HG02870 (cell line): Measurements from ENCODE around the gene CYP4Z1.
"Not testable (repeated sequence)": the region's sequence is repeated elsewhere in the genome, so short reads cannot be mapped to it uniquely, and the experiment has no call there.

Source experiments
- ATAC-seq: cut with Tn5 transposase; IDR thresholded peaks from one replicate; pipeline ENCODE4 v1.9.1; 2021; ENCODE audit warnings: mild to moderate bottlenecking, moderate library complexity; ENCODE audit not compliant: unreplicated experiment

The CYP4Z1 gene, protein sequence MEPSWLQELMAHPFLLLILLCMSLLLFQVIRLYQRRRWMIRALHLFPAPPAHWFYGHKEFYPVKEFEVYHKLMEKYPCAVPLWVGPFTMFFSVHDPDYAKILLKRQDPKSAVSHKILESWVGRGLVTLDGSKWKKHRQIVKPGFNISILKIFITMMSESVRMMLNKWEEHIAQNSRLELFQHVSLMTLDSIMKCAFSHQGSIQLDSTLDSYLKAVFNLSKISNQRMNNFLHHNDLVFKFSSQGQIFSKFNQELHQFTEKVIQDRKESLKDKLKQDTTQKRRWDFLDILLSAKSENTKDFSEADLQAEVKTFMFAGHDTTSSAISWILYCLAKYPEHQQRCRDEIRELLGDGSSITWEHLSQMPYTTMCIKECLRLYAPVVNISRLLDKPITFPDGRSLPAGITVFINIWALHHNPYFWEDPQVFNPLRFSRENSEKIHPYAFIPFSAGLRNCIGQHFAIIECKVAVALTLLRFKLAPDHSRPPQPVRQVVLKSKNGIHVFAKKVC

DNA sequence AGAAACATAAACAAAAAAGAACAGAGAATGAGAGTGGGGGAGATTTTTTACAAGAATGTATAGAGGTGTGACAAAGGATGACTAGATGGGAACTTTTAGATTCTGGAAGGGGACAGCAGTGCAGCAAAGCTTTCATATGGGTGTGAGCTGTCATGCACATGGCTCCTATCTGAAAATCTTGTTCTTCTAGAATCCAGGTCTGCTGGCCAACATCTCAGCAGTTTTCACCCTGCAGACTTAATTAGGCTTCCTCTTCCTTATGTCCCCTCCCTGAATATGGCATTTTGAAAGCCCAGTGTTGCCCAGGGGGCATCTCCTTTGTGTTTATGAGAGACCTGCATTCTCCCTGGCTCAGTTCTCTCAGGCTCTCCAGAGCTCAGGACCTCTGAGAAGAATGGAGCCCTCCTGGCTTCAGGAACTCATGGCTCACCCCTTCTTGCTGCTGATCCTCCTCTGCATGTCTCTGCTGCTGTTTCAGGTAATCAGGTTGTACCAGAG, at the start of gene CYP4Z1:
Gene CYP4Z1 (plus strand): TSS at position 135 of the 498 bp plus-strand sequence. CDS start 260 bp downstream, at position 395.
- ATAC-seq = no peak

DNA sequence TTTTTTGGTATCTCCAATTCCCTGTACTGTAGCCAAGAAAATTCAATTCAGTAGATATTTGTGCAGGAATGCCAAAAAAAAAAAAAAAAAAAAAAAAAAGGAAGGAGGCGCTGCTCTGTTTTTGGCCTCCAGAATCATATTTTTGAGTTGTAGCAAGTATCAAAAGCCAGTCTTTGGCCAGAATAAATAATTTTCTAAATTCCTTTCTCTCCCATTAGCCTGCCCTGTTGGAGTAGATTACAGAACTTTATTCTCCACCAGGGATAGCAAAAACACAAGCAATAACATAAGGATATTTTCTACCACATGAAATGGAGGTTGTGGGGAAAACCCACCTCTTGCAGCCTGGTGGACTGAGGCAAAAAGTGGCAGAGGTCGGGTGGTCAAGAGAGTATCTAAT, 46.0 kb upstream of the CYP4Z1 start:
- no peak for ATAC-seq

DNA sequence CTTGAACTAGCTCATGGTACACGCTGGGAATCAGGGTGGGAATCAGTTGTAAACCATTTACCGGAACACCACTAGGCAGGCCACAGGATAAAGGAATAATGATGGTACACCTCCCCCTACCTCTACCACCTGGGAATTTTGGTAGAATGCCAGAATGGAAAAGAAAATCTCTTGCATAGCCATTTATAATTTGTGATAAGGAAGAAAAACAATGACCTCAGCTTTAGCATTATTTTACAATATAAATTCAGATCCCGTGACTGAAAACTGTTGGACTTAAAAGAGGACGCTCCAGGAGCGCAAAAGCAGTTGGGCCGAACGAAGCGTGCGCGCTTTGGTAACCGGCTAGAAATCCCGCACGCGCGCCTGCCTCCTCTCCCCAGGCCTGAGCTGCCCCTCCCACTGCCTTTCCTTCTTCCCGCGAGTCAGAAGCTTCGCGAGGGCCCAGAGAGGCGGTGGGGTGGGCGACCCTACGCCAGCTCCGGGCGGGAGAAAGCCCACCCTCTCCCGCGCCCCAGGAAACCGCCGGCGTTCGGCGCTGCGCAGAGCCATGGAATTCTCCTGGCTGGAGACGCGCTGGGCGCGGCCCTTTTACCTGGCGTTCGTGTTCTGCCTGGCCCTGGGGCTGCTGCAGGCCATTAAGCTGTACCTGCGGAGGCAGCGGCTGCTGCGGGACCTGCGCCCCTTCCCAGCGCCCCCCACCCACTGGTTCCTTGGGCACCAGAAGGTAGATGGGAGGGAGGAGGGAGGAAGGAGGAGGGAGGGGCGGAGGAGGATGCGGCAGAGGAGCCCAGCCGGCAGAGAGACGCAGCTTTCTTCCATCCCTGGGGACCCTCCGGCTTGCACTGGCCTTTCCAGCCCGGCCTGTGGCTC, 43.5 kb upstream of the CYP4Z1 start, which contains the start of gene CYP4X1:
Gene CYP4X1 (plus strand): TSS at position 402 of the 873 bp plus-strand sequence. CDS start 149 bp downstream, at position 551.
- ATAC-seq = no peak

DNA sequence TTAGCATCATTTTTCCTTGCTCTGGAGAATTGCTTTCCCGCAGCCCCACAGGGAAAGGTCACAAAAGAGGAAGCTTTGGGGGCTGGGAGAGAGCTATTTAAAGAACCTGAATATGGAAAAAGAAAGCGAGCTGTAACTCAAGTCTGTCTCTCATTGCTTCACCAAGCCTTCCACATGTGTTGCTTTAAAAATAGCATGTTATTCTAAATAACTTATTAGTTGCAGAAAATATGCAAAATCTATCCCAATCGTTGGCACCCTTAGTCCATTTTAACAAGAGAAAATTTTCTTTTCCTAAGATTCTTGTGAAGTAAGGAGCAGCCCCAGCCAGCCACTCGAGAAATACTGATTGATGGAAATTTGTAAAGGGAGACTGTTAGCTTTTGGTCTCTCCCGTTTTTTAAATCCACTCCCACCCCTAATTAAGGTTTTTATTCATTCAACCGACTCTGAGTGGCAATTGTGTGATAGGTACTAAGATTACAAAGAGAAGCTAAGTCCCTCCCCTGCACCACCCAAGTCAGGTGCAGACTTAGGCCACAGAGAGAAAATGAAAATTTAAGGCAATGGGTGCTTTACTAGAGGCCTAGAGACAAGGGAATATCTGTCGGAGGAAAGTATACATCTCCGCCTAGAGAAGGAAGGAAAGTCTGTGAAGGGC, 42.8 kb upstream of the CYP4Z1 start:
- ATAC-seq = no peak

DNA sequence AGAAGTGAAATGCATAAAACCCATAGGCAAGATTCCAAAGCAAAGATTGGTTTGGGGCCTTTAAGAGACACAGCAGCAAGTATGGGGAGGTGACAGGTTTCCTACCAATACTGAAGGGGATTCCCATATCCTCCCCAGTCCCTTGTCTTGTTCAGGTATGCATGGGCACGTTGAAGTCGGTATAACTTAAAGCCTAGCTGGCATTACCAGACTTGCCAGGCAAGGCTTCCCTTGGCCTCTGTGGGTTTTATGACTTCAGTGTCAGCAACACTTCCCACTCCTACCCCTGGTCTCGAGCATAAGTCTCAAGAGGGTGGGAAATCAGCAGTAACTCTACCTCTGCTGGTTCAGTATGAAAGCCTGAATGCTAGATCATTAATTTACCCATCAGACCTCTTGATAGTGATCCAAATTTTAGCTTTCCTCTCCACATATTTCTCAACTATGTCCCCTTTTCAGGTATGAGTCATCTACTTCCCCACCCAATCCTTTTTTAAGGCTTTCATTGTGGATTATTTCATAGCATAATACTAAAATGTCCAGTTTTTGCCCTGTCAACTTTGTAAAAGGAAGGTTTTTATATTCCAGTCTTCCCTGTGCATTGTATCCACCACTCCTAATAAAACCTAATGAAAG, 36.7 kb upstream of the CYP4Z1 start:
- no peak for ATAC-seq

DNA sequence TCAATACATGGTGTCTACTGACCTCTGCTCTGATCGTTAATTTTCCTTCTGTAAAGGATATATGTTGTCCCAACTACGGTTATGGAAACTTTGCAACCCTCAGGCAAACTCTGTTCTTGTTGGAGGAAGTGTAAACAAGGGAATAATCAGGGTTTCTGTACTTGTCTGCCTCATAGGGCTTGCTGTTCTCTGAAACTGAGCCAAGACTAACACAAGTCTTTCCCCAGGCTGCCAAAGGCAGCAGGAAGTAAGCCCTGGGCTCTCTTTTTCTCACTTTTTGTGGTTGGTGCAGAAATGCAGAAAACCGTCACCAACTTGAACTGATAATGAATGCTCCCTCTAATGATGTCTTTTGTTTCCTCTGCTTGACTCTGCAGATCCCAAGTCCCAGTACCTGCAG, 36.0 kb upstream of the CYP4Z1 start:
- ATAC-seq = no peak

DNA sequence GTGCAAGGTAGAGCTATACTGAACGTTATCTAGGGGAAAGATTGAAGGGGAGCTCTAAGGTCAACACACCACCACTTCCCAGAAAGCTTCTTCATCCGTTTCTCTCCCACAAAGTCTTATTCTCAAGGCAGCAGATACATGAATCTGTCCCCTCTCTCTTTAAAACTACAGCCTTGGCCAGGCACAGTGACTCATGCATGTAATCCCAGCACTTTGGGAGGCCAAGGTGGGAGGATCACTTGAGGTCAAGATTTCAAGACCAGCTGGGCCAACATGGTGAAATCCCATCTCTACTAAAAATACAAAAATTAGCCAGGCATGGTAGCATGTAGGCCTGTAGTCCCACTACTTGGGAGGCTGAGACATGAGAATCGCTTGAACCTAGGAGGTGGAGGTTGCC, 35.4 kb upstream of the CYP4Z1 start:
- no peak for ATAC-seq

DNA sequence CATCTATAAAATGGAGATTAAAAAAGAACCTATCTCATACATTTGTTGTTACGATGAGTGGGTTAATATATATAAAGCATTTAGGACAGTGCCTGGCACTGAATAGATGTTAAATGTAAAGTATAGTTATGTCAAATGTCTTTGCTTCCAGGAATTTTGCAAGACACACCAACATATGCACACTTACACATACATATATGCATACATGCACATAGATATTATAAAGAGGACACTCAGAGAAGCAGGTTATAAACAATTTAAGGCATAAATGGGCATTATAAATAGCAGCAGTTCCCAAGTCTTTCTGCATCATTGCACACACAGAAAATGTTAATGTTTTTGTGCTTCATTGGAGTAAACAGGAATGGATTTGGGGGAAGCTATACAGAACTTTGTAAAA, 30.3 kb upstream of the CYP4Z1 start:
- ATAC-seq = no peak

DNA sequence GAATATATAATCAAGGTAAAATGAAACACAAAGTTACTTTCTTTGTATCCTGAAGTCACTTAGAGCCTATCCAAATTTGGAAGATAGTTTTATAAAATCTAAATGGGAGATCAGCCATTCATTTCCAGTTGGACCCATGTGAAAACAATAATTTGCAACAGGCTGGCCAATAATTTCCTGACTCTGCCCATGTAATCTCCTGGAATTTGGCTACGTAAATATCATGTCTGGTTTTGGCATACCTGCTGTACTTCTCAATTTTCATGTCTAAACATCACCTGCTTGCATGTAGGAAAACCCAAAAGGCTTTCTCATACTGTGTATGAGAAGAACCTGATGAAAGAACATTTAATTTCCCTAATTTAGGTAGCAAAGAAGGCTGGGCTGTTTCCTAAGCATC, 7.7 kb upstream of the CYP4Z1 start:
- ATAC-seq = no peak

DNA sequence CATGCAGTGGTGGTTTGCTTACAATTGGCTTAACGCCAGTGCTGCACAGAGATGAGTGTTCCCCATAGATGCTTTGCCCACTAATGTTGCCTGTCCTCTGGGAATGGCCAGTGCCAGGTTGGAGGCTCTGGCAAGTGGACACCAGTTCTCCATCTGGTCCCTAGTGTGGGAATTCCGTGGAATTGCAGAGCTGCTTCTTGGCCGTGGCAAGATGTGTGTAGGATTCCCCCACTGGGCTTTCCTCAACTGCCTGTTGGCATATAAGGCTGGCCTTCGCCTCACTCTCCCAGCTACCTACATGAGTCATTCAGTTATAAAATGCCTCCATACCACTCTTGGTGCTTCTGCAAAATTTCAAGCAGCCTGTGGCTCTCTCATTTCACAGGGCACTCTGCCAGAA, 2.0 kb downstream of the CYP4Z1 start:
- ATAC-seq = not testable (repeated sequence)

DNA sequence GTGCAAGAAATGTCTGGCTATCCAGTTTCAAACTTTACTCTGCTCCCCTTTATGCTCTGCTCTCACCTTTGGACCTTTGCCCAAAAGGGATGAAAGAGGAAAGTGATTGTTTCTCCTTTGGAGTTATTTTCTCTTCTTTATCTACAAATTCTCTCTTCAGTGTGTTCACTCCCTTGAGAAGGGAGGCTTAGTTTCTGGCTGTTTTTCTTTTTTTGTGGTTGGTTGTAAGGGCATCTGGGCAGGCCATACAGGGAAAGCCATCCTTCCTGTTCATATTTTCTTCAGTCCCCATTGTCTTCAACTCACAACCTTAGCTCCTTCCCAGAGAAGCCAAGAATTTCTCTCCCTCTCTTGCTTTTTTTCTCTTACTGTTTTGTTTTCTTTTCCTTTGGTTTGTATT, 2.5 kb downstream of the CYP4Z1 start:
- not testable (repeated sequence) for ATAC-seq

DNA sequence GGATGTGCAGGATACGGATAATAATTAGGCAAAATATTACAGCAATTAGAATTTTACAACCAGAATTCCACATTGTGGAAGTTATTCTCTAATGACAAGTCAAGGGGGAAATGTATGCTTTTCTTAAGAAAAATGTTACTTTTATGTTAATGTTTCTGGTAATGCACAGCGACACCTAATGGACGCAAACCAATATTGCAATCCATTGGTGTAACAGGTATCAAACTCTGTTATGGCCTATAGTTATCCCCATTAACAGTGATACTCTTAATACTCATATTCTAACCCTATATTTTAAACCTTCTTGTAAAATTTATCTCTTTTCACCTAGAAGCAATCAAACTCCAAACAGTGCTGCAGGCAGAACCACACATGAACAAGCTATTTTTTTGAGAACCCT, 22.3 kb downstream of the CYP4Z1 start:
- ATAC-seq = not testable (repeated sequence)

DNA sequence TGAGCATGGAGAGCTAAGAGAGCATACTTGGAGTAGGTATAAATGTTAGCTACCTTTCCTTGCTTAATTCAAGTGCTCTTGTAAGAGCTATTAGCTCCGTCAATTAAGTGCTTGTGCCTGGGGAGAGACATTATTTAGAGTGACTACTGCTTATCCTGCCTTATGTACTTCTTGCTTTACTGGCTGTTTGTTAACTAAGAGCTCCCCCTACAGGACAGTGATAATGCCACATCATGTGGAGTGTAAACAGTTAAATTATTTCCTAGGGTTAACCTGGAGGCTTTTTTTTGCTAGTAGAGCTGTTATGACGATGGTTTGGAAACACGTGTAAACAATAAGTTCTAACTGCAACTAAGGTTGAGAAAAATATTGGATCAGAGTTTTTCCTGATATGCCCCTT, 24.4 kb downstream of the CYP4Z1 start:
- not testable (repeated sequence) for ATAC-seq

DNA sequence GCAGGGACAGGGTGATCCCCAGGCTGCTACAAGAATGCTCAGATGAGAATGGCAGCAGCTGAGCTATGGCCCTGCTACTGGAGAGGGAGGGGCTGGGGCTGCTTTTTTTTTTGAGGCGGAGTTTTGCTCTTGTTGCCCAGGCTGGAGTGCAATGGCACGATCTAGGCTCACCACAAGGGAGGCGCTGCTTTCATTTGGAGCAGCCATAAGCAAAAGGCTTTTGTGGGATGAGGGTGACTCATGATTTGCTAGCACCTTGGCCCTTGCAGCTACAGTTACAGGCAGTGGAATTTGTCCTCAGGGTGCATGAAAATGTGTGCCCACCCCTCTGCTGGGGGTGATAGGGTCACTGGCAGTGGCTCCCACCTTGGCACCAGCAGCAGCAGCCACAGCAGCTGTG, 37.8 kb downstream of the CYP4Z1 start:
- ATAC-seq = no peak

DNA sequence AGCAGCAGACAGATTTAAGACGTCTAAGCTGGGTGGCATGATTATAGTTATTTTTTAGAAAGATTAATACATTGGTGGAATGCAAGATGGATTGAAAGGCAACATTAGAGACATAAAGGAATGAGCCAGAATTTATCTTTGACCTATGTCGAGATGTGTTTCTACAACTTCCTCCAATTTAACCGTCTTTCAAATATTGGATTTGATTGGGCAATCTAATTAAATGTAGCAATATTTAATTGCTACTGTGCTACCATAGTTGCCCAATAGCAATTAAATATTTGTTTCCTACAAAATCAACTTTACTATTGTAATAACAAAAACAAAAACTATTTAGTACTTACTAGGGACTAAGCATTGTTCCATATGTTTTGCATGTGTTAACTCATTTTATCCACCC, 39.8 kb downstream of the CYP4Z1 start:
- ATAC-seq = no peak

DNA sequence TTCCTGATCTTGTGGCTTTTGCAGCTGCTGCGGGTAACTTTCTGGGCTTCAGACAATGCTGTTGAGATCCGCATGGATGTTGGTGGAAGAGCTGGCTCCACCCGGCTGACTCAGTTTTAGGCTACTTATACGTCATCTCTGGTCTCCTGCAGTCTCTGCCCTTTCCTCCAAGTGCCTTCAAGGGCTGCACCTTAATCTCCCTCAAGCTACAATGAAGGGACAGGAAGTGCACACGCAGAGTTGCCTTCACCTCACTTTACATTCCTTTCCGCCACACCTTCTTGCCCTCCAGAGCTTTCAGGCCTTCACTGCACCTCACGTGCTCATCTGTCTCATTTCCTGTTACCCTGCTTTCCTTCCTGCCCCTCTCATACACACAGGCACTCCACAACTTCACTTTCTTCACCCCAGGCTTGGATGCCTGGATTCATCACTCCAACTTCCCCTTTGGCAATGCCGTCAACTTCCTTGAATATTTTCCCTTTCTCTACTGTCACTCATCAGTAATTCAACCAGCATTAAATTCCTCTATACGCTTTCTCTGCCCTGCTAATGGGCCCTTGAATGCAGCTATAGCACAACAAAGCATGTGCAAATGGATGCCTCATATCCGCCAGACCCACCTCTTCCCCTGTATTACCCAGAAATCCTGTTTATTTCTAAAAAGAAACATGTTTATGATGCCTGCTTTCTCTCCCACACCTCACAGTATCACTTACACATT, 41.0 kb downstream of the CYP4Z1 start:
- ATAC-seq = not testable (repeated sequence)

DNA sequence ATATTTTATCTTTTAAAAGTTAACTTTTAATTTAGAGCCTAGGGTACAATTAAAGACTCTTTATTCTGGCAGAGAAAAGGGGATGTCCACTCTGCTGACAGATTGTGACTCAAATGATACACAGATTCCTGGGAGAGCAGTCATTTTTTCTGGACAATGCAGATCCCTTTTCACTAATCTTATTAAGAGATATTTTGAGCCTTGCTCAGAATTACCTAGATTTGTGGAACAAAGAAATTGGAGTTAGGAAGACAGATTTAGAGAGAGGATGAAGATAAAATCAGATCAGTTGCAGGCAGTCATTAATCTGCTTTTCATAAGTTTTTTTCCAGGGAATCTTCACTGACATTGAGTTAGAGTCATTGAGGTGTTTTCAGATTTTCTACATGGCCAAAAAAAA, 42.5 kb downstream of the CYP4Z1 start:
- ATAC-seq = not testable (repeated sequence)

DNA sequence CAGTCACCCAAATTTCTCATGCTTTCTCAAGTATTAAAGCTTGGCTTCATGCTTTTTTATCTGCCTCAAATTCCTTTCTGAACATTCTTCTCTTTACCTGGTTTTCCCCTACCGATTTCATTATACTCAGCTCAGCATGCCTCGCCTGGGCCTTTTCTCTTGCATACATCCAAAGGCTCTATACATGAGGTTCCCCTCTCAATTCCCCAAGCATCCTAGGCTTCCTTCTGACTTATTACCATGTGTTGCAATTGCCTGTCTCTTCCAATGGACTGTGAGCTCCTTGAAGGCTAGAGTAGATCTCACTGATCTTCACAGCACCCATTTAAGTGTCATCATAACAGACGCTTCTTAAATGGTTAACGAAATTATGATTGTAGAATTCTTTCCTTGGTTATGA, 46.1 kb downstream of the CYP4Z1 start:
- ATAC-seq = no peak

DNA sequence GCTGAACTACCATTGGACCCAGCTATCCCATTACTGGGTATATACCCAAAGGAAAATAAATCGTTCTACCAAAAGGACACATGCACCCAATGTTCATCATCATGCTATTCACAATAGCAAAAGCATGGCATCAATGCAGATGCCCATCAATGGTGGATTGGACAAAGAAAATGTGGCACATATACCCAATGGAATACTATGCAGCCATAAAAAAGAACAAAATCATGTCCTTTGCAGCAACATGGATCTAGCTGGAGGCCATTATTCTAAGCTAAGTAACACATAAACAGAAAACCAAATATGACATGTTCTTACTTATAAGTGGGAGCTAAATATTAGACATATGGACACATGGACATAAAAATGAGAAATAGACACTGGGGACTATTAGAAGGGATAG, 54.0 kb downstream of the CYP4Z1 start:
- ATAC-seq = not testable (repeated sequence)

DNA sequence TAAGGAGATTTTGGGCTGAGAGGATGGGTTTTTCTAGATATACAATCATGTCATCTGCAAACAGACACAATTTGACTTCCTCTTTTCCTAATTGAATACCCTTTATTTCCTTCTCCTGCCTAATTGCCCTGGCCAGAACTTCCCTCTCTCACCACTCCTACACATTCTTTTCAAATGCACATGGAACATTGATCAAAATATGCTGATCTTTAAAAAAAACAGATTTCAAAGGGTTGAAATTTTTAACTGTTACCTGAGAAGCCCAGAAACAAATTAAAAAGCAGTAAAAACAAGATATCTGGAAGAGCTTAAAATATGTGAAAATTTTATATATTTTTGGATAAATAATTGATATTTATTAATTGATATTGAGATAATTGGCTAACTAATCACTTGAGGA, 57.8 kb downstream of the CYP4Z1 start:
- ATAC-seq = not testable (repeated sequence)
